ENCODE data around the gene KCNIP4. TPM values are rescaled to one million over a fixed set of nuclear protein-coding genes. Genes with fewer than 3 reads are reported as not detected.

Gene KCNIP4
- total and polyA plus RNA-seq, 2 of the 8 experiments (the other 6 are each of a cell fraction or from before 2014, with no cell fraction given): 0.06 TPM; not detected in 1

- TF ChIP-seq BRCA1 (IDR thresholded peaks at IDR 0.05; ENCODE audit: low read depth, low read length) (no peak), KDM4A (IDR thresholded peaks at IDR 0.05; ENCODE audit: low read depth, low read length, severe bottlenecking) (no peak), CHD2 (IDR thresholded peaks at IDR 0.05; ENCODE audit: low read length) (no peak), SIRT6 (IDR thresholded peaks at IDR 0.05; ENCODE audit: low read length) (no peak), MAFK (IDR thresholded peaks at IDR 0.05; ENCODE audit: low read depth, low read length) (no peak), BACH1 (IDR thresholded peaks at IDR 0.05; ENCODE audit: low read length) (no peak)
These were observed 1010.4 kb downstream of the KCNIP4 start (continued) for GRCh38 chr4:20938204-20938603.

Measured in H1 (cell line).